Osteocyte (in vitro differentiated cells): ENCODE measurements around the gene MYO6. TPM values are rescaled to one million over a fixed set of nuclear protein-coding genes. Genes with fewer than 3 reads are reported as not detected.

Experiments
- DNase-seq: peaks from one replicate; pipeline ENCODE4 v3.0.0; 2021; ENCODE audit warnings: mixed read lengths; ENCODE audit not compliant: unreplicated experiment; ENCODE audit errors: extremely low spot score
- H3K27ac Mint-ChIP-seq: one replicate; pipeline ENCODE4 v1.8.0; 2021; ENCODE audit warnings: mild to moderate bottlenecking, mixed read lengths; ENCODE audit not compliant: unreplicated experiment
- H3K27me3 Mint-ChIP-seq: one replicate; pipeline ENCODE4 v1.8.0; 2021; ENCODE audit warnings: mixed read lengths; ENCODE audit not compliant: unreplicated experiment
- H3K36me3 Mint-ChIP-seq: one replicate; pipeline ENCODE4 v1.8.0; 2021; ENCODE audit warnings: mixed read lengths; ENCODE audit not compliant: unreplicated experiment
- H3K4me1 Mint-ChIP-seq: one replicate; pipeline ENCODE4 v1.8.0; 2021; ENCODE audit warnings: mixed read lengths; ENCODE audit not compliant: unreplicated experiment
- H3K4me3 Mint-ChIP-seq: one replicate; pipeline ENCODE4 v1.8.0; 2021; ENCODE audit warnings: mild to moderate bottlenecking, moderate library complexity, mixed read lengths; ENCODE audit not compliant: unreplicated experiment
- H3K9me3 Mint-ChIP-seq: one replicate; pipeline ENCODE4 v1.8.0; 2021; ENCODE audit warnings: mixed read lengths; ENCODE audit not compliant: unreplicated experiment
- total RNA-seq: library from RNA; stranded (reverse); gene quantifications from 2 replicates; pipeline ENCODE4 v1.2.1, GENCODE V29; 2021
- TF ChIP-seq, protein P1 (sequence below): fragments of 200-600 bp; sonication (generic); IDR thresholded peaks from 2 replicates; pipeline ENCODE4 v1.5.0; 2021; ENCODE audit warnings: antibody characterized with exemption, mild to moderate bottlenecking, moderate library complexity

MYO6 gene
- total RNA-seq, 1 donor from 2014 or later: 61.6 TPM

DNA sequence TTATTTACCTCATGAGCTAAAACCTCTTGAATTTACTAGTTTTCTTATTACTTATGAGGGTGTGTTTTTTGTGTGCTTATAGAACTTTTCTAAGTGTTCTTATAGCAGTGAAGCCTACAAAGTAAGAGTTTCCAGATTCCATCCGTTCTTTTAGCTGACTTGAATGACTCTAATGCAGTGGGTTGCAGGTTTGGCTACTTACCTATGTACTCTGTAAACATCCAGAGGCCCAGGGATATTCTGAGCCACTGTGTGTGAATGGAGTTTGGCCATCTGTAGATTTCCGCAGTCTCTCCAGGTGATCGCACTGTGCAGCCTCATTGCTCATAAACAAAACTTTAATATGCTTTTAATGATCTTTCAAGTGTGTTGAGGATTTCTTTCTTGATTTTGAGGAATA lies 157.8 kb downstream of the MYO6 start:
- H3K4me3 Mint-ChIP-seq: no peak overlapping the region
- TF ChIP-seq, protein P1, sequence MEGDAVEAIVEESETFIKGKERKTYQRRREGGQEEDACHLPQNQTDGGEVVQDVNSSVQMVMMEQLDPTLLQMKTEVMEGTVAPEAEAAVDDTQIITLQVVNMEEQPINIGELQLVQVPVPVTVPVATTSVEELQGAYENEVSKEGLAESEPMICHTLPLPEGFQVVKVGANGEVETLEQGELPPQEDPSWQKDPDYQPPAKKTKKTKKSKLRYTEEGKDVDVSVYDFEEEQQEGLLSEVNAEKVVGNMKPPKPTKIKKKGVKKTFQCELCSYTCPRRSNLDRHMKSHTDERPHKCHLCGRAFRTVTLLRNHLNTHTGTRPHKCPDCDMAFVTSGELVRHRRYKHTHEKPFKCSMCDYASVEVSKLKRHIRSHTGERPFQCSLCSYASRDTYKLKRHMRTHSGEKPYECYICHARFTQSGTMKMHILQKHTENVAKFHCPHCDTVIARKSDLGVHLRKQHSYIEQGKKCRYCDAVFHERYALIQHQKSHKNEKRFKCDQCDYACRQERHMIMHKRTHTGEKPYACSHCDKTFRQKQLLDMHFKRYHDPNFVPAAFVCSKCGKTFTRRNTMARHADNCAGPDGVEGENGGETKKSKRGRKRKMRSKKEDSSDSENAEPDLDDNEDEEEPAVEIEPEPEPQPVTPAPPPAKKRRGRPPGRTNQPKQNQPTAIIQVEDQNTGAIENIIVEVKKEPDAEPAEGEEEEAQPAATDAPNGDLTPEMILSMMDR: no peak
- no peaks in the 10 kb centered on the region for H3K27me3 Mint-ChIP-seq
- H3K4me1 Mint-ChIP-seq: no peaks in the 10 kb centered on the region
- no peak for DNase-seq
- H3K27ac Mint-ChIP-seq: no peak overlapping the region
- H3K36me3 Mint-ChIP-seq: peaks cover 18% of the 10 kb centered on the region
- H3K9me3 Mint-ChIP-seq: peaks cover 4% of the 10 kb centered on the region

DNA sequence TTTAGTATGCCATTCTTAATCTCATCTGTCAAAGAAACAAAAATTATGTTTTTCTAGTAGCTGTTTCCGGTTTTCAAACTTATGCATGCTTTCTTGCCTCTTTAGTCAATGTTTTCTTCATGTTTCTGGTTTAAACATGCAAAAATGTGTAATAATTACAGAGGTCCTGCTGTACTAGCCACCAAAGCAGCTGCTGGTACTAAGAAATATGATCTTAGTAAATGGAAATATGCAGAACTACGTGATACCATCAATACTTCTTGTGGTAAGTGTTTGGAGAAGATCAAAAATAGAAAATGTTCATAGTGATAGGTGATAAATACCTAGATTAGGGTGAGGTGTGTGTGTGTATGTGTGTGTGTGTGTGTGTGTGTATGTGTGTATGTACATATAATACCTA lies 158.4 kb downstream of the MYO6 start:
- H3K27ac Mint-ChIP-seq: no peak overlapping the region
- no peak overlapping the region for H3K4me3 Mint-ChIP-seq
- no peaks in the 10 kb centered on the region for H3K27me3 Mint-ChIP-seq
- no peak for DNase-seq
- no peaks in the 10 kb centered on the region for H3K4me1 Mint-ChIP-seq
- H3K36me3 Mint-ChIP-seq: peaks cover 16% of the 10 kb centered on the region
- H3K9me3 Mint-ChIP-seq: peaks cover 4% of the 10 kb centered on the region
- TF ChIP-seq, protein P1: no peak

DNA sequence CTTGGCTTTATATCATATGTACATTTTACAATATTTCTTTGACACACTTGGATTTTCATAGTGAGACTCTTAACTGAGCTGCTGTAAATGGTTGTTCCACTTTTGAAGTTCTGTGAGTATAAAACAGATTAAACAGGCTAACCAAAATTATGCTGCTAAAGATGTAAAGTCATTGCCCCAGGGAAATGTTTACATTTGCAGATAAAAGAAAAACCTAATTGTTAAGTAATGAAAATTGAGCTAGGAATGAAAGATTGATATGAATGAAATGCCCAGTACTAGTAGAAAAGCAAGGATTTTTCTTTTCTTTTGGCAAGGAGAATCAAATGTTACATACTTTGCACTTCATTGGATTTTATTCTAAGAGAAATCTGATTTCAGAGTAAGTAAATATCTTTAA lies 164.0 kb downstream of the MYO6 start:
- no peaks in the 10 kb centered on the region for H3K27me3 Mint-ChIP-seq
- H3K4me3 Mint-ChIP-seq: no peak overlapping the region
- H3K9me3 Mint-ChIP-seq: no peaks in the 10 kb centered on the region
- no peak for DNase-seq
- peaks cover 21% of the 10 kb centered on the region for H3K36me3 Mint-ChIP-seq
- no peak overlapping the region for H3K27ac Mint-ChIP-seq
- TF ChIP-seq, protein P1: no peak
- H3K4me1 Mint-ChIP-seq: peaks cover 2% of the 10 kb centered on the region

DNA sequence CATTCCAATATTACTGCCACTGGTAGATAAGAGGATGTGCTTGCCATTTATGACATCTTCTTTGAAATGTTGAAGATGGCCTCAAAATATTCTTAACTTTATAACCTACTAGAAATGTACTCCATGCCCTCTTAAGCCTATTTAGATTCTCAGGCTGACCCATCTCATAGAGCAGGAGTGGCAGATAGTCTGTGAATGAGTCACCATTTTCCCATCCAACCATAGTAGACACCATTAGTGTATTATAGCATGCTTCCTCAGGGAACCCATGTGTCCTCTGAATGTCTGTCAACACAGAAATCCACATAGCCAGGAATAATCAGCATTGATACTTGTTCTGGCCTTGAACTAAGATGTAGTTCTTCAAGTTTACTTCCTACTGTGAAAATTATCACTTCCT lies 173.2 kb downstream of the MYO6 start:
- DNase-seq: no peak
- Mint-ChIP-seq H3K36me3 (peaks cover 31% of the 10 kb centered on the region), H3K27me3 (no peaks in the 10 kb centered on the region), H3K9me3 (no peaks in the 10 kb centered on the region), H3K4me1 (no peaks in the 10 kb centered on the region), H3K27ac (no peak overlapping the region), H3K4me3 (no peak overlapping the region)
- TF ChIP-seq, protein P1: no peak

DNA sequence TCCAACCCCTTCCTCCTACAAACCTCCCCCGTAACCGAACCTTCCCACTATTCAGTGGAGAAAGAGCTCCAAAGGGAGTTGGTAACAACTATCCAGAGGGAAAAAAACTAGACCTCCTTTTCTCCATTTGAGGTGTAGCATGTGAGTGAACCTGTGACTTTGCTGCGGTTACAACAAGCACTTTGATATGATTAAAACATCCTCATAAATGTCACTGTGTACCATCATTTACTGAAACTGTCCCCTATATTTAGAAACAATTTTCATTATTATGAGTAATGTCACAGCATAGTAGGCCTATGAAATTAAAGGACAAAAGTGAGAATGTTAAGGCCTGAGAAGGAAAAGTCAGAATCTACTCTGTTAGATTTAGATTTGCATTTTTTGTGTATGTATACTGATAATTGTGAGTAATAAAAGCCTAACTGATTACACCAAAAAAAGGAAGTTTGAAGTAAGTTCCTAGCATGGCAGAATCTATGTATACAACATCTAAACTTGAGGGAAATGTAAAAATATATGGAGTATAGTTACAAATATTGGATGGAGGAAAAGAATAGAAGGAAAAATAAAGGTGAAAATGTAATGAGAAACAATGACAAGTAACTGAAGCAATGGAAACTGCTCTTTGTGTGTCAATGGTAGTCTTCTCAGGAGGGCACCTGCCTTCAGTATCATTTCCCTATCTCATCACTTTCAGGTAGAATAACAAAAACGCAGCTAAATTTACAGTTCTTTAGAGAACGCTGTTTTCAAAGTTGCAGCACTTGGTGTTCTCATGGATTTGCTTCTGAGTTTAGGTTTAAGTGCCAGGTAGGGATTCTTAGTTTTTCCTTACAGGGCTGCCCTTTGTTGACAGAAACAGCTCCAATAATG lies 177.5 kb downstream of the MYO6 start:
- H3K4me1 Mint-ChIP-seq: no peaks in the 10 kb centered on the region
- H3K36me3 Mint-ChIP-seq: peaks cover 12% of the 10 kb centered on the region
- DNase-seq: no peak
- H3K27me3 Mint-ChIP-seq: no peaks in the 10 kb centered on the region
- H3K4me3 Mint-ChIP-seq: no peak overlapping the region
- no peak overlapping the region for H3K27ac Mint-ChIP-seq
- H3K9me3 Mint-ChIP-seq: no peaks in the 10 kb centered on the region
- TF ChIP-seq, protein P1: no peak
